Right lung (tissue), 5 donors: ENCODE measurements around the gene HS3ST4. TPM values are rescaled to one million over a fixed set of nuclear protein-coding genes. Genes with fewer than 3 reads are reported as not detected.

Experiments used
- DNase-seq, 2 donors: peaks; one replicate each; pipeline ENCODE4 v3.0.0-alpha.2; 2013
- polyA plus RNA-seq, 5 donors: library from polyadenylated mRNA; unstranded; fragments of 120-200 nt; gene quantifications; one replicate each; pipeline versions ENCODE4 v1.2.1 to v1.2.3, GENCODE V29; 2013; ENCODE audit warnings: inconsistent platforms in 1 of 5, low replicate concordance in 1 of 5; ENCODE audit not compliant: insufficient read length in 5 of 5, insufficient read depth in 1 of 5

Gene HS3ST4
- polyA plus RNA-seq, 5 donors = 0.06 TPM; not detected in 3

DNA sequence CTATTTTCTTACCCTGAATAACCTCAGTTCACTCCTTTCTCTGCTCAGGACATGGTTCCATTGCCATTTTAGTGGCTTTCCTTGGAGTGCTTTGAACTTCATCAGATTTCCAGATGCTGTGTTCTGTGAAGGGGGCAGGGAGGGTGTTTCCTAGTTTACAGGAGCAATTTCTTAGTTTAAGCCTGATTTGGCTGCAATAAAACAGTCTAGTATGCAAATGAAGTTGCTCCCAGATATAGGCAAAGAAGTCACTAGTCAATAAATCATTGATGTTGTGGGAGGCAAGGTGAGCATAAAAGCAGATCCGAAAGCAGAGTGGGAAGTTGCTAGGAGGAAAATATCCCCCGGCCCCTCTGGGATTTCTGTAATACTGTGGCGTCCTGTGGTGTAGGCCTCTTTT is 202.3 kb downstream of the HS3ST4 start:
- DNase-seq = no peak

GRCh38 chr16:25895380-25895779 is 203.6 kb downstream of the HS3ST4 start:
- DNase-seq = no peak

DNA sequence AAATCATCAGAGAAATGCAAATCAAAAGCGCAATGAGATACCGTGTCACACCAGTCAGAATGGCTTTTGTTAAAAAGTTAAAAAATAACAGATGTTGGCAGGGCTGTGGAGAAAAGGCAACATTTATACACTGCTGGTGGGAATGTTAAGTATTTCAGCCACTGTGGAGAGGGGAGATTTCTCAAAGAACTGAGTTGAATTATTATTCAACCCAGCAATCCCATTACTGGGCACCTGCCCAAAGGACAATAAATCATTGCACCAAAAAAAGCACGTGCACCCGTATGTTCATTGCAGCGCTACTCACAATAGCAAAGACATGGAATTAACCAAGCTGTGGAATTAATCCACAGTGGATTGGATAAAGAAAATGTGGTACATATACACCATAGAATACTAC is 204.7 kb downstream of the HS3ST4 start:
- no peak for DNase-seq

DNA sequence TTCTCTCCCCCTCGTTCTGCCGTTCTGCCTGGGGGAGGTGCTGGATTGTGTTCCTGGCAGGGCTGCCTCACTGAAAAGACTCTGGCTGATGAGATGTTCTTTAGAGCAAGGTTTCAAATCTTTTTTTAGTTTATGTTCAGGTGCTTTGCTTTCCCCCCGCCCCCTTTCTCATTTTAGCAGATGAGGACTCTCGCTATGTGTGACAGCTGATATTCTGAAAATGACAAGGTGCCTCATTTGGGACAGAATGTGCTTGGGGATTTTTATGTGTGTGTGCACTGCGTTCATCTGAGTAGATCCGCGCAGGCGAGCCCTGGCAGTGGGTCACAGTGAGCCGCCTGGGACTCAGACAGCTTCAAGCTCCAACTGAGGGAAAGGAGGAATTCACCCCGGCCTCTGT is 205.9 kb downstream of the HS3ST4 start:
- DNase-seq = no peak

DNA sequence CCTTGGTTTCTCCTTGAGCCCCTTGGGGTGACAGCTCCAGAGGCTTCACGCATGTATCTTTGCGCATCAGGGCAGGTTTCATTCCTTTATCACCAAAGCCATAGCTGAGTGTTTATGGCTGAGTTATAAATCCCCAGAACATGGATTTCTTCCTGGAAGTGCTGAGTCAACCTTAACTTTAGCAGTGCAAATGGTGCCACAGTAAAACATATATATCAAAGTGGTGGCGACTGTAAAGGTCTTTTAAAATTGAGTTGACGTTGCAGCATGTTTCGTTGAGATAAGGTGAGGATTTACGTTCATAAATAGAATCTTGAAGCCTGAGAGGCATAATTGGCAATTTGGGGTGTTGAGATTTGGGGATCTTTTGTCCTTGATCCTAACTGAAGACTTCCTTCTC is 214.1 kb downstream of the HS3ST4 start:
- no peak for DNase-seq

GRCh38 chr16:25910971-25911370 is 219.2 kb downstream of the HS3ST4 start:
- DNase-seq = no peak

GRCh38 chr16:25912321-25912720 is 220.6 kb downstream of the HS3ST4 start:
- no peak for DNase-seq

- DNase-seq = no peak
Measured at GRCh38 chr16:25914357-25914962, 222.7 kb downstream of the HS3ST4 start.

- DNase-seq = no peak
Measured at GRCh38 chr16:25916037-25916436, 224.3 kb downstream of the HS3ST4 start.

DNA sequence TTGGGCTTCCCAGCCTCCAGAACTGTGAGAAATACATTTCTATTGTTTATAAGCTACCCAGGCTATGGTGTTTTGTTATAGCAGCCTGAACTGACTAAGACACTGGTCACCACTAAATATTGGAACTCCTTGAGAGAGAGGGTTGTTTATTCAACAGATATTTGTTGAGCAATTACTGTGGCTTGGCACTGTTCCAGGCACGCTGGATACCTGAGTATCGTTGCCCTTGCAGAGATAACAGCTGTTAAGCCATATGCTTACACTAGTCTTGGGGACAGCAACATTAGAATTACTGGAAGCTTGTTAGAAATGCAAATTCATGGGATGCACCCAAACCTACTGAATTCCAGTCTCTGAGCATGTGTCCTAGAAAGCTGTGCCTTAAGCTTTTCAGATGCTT is 230.7 kb downstream of the HS3ST4 start:
- no peak for DNase-seq

GRCh38 chr16:25925421-25925820 is 233.7 kb downstream of the HS3ST4 start:
- DNase-seq = no peak

DNA sequence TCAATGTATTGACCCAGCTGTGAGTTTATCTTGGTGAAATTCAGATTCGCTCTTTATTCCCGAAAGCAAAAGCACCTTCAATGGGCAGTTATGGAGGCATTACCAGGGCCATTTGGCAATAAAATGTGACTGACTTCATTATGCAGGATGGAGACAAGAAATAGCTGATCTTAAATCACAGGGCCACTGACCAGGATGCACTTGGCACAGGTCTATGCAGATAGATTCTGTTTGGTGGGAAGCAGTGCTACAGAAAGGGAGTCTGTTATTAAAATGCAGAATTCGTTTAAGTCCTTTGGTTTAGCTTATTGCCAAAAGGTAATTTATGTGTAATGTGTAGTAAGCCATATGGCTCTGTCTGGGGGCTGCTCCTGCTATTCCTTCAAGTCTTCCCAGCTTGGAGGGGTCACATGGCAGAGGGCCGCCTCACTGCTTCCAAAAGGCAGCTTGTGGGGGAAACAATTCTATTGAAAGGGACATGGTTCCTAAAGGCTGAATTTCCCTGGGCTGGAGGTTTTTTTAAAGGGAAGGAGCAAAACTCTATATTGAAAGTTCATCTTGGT is 239.8 kb downstream of the HS3ST4 start:
- DNase-seq = no peak

DNA sequence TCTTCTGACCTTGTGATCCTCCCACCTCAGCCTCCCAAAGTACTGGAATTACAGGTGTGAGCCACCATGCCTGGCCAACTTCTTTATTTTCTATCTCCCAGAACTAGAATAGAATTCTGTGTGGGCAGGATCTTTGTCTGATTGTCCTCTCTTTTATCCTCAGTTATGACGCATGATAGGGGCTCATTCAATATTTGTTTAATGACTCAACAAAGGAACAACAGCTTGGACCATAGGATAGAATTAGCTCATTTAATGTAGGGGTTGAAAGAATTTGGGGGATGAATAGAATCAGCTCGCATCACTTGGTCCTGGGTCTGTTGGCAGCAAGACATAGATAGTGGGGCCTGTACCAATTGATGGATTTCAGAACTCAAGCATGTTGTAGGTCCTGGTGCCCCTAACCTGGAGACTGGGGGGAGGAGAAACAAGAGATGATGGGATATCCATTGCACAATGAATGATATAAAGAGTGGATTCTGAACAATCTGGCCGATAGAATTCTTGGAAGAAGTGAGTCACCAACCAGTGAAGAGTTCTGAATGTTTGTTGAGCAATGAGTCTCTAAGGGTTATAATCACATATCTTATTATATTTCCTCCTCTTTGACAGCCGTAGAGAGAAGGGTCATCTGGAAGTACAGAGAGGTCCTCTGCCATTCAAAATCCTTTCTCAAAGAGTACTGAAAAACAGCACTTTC is 250.2 kb downstream of the HS3ST4 start:
- no peak for DNase-seq

GRCh38 chr16:25950586-25951281 is 259.0 kb downstream of the HS3ST4 start:
- no peak for DNase-seq

DNA sequence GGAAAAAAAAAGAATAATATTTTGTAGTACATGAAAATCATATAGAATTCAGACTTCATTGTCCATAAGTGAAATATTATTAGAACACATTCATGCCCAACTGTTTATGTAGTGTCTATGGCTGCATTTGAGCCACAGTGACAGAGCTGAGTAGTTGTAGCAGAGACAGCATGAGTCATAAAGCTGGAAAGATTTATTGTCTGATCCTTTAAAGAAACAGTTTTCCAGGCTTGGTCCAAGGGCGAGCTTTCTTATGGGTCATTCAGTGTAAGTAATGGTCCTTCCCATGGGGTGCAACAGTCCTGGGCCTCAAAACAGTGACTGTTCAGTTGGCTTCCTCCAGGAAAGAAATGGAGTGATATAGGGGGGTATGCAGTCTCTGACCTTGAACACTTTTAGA is 260.2 kb downstream of the HS3ST4 start:
- DNase-seq = no peak

- no peak for DNase-seq
Measured at GRCh38 chr16:25952983-25953382, 261.2 kb downstream of the HS3ST4 start.

DNA sequence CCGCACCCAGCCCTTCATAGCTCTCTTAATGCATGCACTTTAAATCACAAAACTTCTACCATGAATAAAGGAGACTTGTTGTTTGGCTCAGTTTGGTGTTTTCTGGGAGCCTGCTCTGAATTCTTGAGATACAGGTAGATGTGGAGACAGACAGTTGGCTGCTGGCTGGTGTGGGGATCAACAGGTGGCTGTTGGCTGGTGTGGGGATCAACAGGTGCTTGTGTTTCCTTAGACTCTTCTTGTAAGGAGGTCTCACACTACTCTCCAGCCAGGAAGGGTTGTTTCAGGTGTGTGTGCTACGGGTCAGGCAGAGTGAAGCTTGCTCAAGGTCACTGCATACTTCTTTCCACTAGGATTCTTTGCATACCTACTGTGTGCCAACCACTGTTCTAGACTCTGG is 265.9 kb downstream of the HS3ST4 start:
- DNase-seq = no peak

GRCh38 chr16:25959221-25959620 is 267.5 kb downstream of the HS3ST4 start:
- no peak for DNase-seq

- DNase-seq = no peak
Measured at GRCh38 chr16:25966172-25967097, 274.7 kb downstream of the HS3ST4 start.

GRCh38 chr16:25977121-25977520 is 285.4 kb downstream of the HS3ST4 start:
- DNase-seq = no peak

GRCh38 chr16:25978218-25978617 is 286.5 kb downstream of the HS3ST4 start:
- no peak for DNase-seq

DNA sequence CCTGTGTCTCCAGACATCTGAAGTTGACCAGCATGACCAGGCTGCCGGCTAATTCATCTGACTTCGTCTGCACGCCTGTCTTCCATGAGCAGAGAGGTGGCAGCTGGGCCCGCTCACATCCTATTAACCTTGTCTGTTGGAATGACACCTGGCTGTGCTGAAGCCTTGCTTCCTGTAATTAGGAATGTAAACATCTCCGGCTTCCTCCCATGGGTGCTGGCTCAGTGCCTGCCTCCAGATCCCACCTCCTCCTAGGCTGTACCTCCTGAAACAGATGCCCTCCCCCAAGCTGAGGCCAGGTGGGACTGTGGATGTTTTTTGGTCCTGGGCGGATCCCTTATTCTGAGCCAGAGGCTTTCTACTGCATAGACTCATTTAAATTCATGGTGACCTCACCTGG is 296.3 kb downstream of the HS3ST4 start:
- DNase-seq = no peak
